HCT116 (cell line): ENCODE data around the gene BLOC1S3. TPM values are rescaled to one million over a fixed set of nuclear protein-coding genes. Genes with fewer than 3 reads are reported as not detected.

Experiments used
- ATAC-seq: fragments of 200-7000 bp; cut with Tn5 transposase; 2 replicates; pipeline ENCODE4 v1.9.1; 2020; ENCODE audit warnings: mild to moderate bottlenecking, moderate library complexity
- BruUV-seq: library from RNA; stranded (reverse); fragments of 400-500 nt; replicated peaks from 2 replicates; lab custom pipeline; 2021; lab: Mats Ljungman, UMichigan
- CTCF ChIA-PET: fragments of 300-600 bp; sonication (Branson Sonifier 250); formaldehyde crosslinking; loops from one replicate; lab custom pipeline; 2021; ENCODE audit warnings: antibody characterized with exemption; lab: Charles Lee
- POLR2A ChIA-PET: fragments of 300-600, 350-600 bp; sonication (Branson Sonifier 250); formaldehyde crosslinking; loops from one replicate; lab custom pipeline; 2021; ENCODE audit warnings: antibody characterized with exemption; lab: Charles Lee
- RAD21 ChIA-PET, 2 experiments: fragments of 300-600 bp; sonication (Branson Sonifier 250); formaldehyde crosslinking; loops; one replicate each; lab custom pipeline; 2023; ENCODE audit warnings: low total read pairs in 2 of 2; ENCODE audit not compliant: uncharacterized antibody in 2 of 2, unreplicated experiment in 2 of 2, low non-redundant PET in 1 of 2; lab: Charles Lee
- DNase-seq: peaks from one replicate; pipeline ENCODE4 v3.0.0-alpha.2; 2010; ENCODE audit warnings: low read depth, low spot score
- H2AFZ ChIP-seq: fragments of 200-600 bp; shearing (Covaris generic), sonication (generic); 2 replicates; pipeline ENCODE4 v1.6.1; 2017; ENCODE audit warnings: low read depth, mixed run types, mixed read lengths, antibody characterized with exemption, low read length; ENCODE audit not compliant: poor library complexity, severe bottlenecking
- H3K27ac ChIP-seq: 2 replicates; pipeline ENCODE4 v1.5.1; 2012; ENCODE audit warnings: low read depth, low read length
- H3K27me3 ChIP-seq: fragments of 200-600 bp; sonication (generic); 2 replicates; pipeline ENCODE4 v1.6.1; 2016; ENCODE audit warnings: mixed run types, low read length, mixed read lengths; ENCODE audit not compliant: insufficient read depth
- H3K36me3 ChIP-seq, 2 experiments: fragments of 200-500 bp in 1 of 2; fragments of 200-600 bp in 1 of 2; sonication (Bioruptor generic) in 1 of 2; sonication (generic) in 1 of 2; 2 replicates each; pipeline versions ENCODE4 v1.5.1 to v1.6.1; 2014 to 2016; ENCODE audit warnings: low read length in 2 of 2, inconsistent platforms in 1 of 2, mixed read lengths in 1 of 2, mixed run types in 1 of 2; ENCODE audit not compliant: insufficient read depth in 2 of 2, control insufficient read depth in 1 of 2
- H3K4me1 ChIP-seq, 2 experiments: fragments of 200-600 bp in 1 of 2; sonication (generic) in 1 of 2; 2 replicates each; pipeline versions ENCODE4 v1.5.1 to v1.6.1; 2012 to 2017; ENCODE audit warnings: low read length in 2 of 2, inconsistent platforms in 1 of 2, mild to moderate bottlenecking in 1 of 2, mixed read lengths in 1 of 2, mixed run types in 1 of 2, moderate library complexity in 1 of 2; ENCODE audit not compliant: insufficient read depth in 2 of 2, control insufficient read depth in 1 of 2
- H3K4me2 ChIP-seq: fragments of 200-600 bp; sonication (generic); 2 replicates; pipeline ENCODE4 v1.6.1; 2017; ENCODE audit warnings: mixed run types, low read length, mixed read lengths
- H3K4me3 ChIP-seq, 2 experiments: fragments of 200-600 bp in 1 of 2; sonication (generic) in 1 of 2; replicated peaks in 1 of 2; 2 replicates each; pipeline ENCODE4 v1.5.1; 2011 to 2016; ENCODE audit warnings: low read length in 2 of 2, control low read depth in 1 of 2, low read depth in 1 of 2, mild to moderate bottlenecking in 1 of 2, mixed read lengths in 1 of 2, mixed run types in 1 of 2
- H3K79me2 ChIP-seq: fragments of 200-600 bp; sonication (generic); 2 replicates; pipeline ENCODE4 v1.6.1; 2017; ENCODE audit warnings: mild to moderate bottlenecking, mixed run types, low read length, moderate library complexity, mixed read lengths; ENCODE audit not compliant: insufficient read depth
- H3K9ac ChIP-seq: fragments of 200-600 bp; sonication (generic); 2 replicates; pipeline ENCODE4 v1.6.1; 2016; ENCODE audit warnings: low read length, mixed read lengths
- H3K9me2 ChIP-seq: fragments of 200-600 bp; sonication (generic), shearing (Covaris generic); 2 replicates; pipeline ENCODE4 v1.6.1; 2017; ENCODE audit warnings: mixed run types, mild to moderate bottlenecking, moderate library complexity; ENCODE audit not compliant: insufficient read depth
- H3K9me3 ChIP-seq, 2 experiments: fragments of 200-500 bp in 1 of 2; fragments of 200-600 bp in 1 of 2; sonication (Bioruptor generic) in 1 of 2; sonication (generic) in 1 of 2; 2 replicates each; pipeline ENCODE4 v1.6.1; 2014 to 2017; ENCODE audit warnings: low read length in 2 of 2, mixed read lengths in 2 of 2, inconsistent platforms in 1 of 2, low read depth in 1 of 2, mild to moderate bottlenecking in 1 of 2, mixed run types in 1 of 2, moderate library complexity in 1 of 2; ENCODE audit not compliant: control insufficient read depth in 1 of 2, insufficient read depth in 1 of 2
- H4K20me1 ChIP-seq: fragments of 200-600 bp; sonication (generic), shearing (Covaris generic); 2 replicates; pipeline ENCODE4 v1.6.1; 2017; ENCODE audit warnings: mixed run types, mild to moderate bottlenecking, moderate library complexity; ENCODE audit not compliant: insufficient read depth
- EGR1 ChIP-seq: IDR thresholded peaks from 2 replicates; pipeline ENCODE4 v1.6.1; 2012; ENCODE audit warnings: low read depth
- ELF1 ChIP-seq: IDR thresholded peaks from 2 replicates; pipeline ENCODE4 v1.6.1; 2012; ENCODE audit warnings: low read depth, borderline replicate concordance
- EZH2phosphoT487 ChIP-seq: fragments of 200-600 bp; IDR thresholded peaks from 2 replicates; pipeline ENCODE4 v1.6.1; 2018; ENCODE audit warnings: antibody characterized with exemption, borderline replicate concordance
- POLR2A ChIP-seq: IDR thresholded peaks from 2 replicates; pipeline ENCODE4 v1.7.0; 2011; ENCODE audit warnings: borderline replicate concordance; ENCODE audit not compliant: insufficient read depth, insufficient read length; ENCODE audit errors: extremely low read depth
- RAD21 ChIP-seq: IDR thresholded peaks from 2 replicates; pipeline ENCODE4 v1.6.1; 2012; ENCODE audit warnings: low read depth, mild to moderate bottlenecking
- TCF7L2 ChIP-seq: IDR thresholded peaks from 2 replicates; pipeline ENCODE4 v1.7.0; 2011; ENCODE audit warnings: borderline replicate concordance, inconsistent platforms; ENCODE audit not compliant: insufficient read depth, insufficient read length; ENCODE audit errors: extremely low read depth
- ZNF274 ChIP-seq: fragments of 200-500 bp; sonication (Bioruptor generic); IDR thresholded peaks from 2 replicates; pipeline ENCODE4 v1.6.1; 2014; ENCODE audit warnings: mild to moderate bottlenecking, low read depth, low read length, inconsistent platforms
- intact Hi-C: fragments of 100-400 bp; cut with micrococcal nuclease; formaldehyde crosslinking; loops from 2 replicates; pipeline ENCODE4 v1.10.0; 2022
- total RNA-seq: library from RNA; stranded (reverse); gene quantifications from one replicate; pipeline ENCODE4 v1.2.1, GENCODE V29; 2021; ENCODE audit not compliant: unreplicated experiment
- TF ChIP-seq, protein P1 (sequence below), 3 experiments: fragments of 200-600 bp in 1 of 3; sonication (generic) in 1 of 3; IDR thresholded peaks in 2 of 3; conservative IDR thresholded peaks in 1 of 3; 2 replicates each; pipeline ENCODE4 v1.5.1; 2012 to 2017; ENCODE audit warnings: low read depth in 2 of 3, low read length in 2 of 3, antibody characterized with exemption in 1 of 3, borderline replicate concordance in 1 of 3, control low read depth in 1 of 3, mild to moderate bottlenecking in 1 of 3, mixed read lengths in 1 of 3, mixed run types in 1 of 3, moderate library complexity in 1 of 3; ENCODE audit not compliant: insufficient read depth in 1 of 3
- TF ChIP-seq, protein P2 (sequence below): IDR thresholded peaks from 2 replicates; pipeline ENCODE4 v1.6.1; 2012; ENCODE audit warnings: low read depth

BLOC1S3 gene
- total RNA-seq, 1 experiment from 2014 or later, result 12.2 TPM

GRCh38 chr19:45130888-45131615 lies 47.5 kb upstream of the BLOC1S3 start:
- POLR2A ChIA-PET, result no interaction called here
- no peaks in the 10 kb centered on the region for H4K20me1 ChIP-seq

More at GRCh38 chr19:45130888-45131615, 47.5 kb upstream of the BLOC1S3 start:
- Histone ChIP-seq H3K36me3 (no peaks in the 10 kb centered on the region), H3K9ac (no peak overlapping the region), H3K27ac (no peak overlapping the region), H3K4me2 (peak overlapping the region; percentile 40), H3K79me2 (peaks cover 58% of the 10 kb centered on the region), H3K9me2 (no peaks in the 10 kb centered on the region), H3K4me1 (peaks cover 12 to 20% of the 10 kb centered on the region in 2 experiments; a peak in 3 of 4 replicates), H2AFZ (no peak overlapping the region), H3K9me3 (no peaks in the 10 kb centered on the region), H3K4me3 (no peak overlapping the region), H3K27me3 (no peaks in the 10 kb centered on the region)
- intact Hi-C loops, result no loop called here
- DNase-seq (peak; percentile 19), ATAC-seq (peak; percentile 85)
- ChIA-PET RAD21 (interaction anchor here in 1 of 2 experiments (0.9 kb wide), 1 partner anchor 560 kb away, joined by 3 read pairs; no protein-coding TSS in a partner anchor), CTCF (interaction anchor here (0.6 to 1.5 kb wide), 5 partner anchors 13 to 47 kb away, joined by 3 to 4 read pairs (median 3); partner anchors contain the start of genes BLOC1S3, PPP1R37 and TRAPPC6A)
- no TSS peak for BruUV-seq
- TF ChIP-seq, protein P1, sequence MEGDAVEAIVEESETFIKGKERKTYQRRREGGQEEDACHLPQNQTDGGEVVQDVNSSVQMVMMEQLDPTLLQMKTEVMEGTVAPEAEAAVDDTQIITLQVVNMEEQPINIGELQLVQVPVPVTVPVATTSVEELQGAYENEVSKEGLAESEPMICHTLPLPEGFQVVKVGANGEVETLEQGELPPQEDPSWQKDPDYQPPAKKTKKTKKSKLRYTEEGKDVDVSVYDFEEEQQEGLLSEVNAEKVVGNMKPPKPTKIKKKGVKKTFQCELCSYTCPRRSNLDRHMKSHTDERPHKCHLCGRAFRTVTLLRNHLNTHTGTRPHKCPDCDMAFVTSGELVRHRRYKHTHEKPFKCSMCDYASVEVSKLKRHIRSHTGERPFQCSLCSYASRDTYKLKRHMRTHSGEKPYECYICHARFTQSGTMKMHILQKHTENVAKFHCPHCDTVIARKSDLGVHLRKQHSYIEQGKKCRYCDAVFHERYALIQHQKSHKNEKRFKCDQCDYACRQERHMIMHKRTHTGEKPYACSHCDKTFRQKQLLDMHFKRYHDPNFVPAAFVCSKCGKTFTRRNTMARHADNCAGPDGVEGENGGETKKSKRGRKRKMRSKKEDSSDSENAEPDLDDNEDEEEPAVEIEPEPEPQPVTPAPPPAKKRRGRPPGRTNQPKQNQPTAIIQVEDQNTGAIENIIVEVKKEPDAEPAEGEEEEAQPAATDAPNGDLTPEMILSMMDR (IDR thresholded peaks at IDR 0.05 in 2 of 3, conservative IDR thresholded peaks at IDR 0.05 in 1 of 3; ENCODE audit: borderline replicate concordance in 1 of 3, insufficient read depth in 1 of 3, low read depth in 2 of 3, low read length in 2 of 3), result peak; percentile 11 to 49 (median 48); a peak in 4 of 6 replicates
- TF ChIP-seq, protein P2, sequence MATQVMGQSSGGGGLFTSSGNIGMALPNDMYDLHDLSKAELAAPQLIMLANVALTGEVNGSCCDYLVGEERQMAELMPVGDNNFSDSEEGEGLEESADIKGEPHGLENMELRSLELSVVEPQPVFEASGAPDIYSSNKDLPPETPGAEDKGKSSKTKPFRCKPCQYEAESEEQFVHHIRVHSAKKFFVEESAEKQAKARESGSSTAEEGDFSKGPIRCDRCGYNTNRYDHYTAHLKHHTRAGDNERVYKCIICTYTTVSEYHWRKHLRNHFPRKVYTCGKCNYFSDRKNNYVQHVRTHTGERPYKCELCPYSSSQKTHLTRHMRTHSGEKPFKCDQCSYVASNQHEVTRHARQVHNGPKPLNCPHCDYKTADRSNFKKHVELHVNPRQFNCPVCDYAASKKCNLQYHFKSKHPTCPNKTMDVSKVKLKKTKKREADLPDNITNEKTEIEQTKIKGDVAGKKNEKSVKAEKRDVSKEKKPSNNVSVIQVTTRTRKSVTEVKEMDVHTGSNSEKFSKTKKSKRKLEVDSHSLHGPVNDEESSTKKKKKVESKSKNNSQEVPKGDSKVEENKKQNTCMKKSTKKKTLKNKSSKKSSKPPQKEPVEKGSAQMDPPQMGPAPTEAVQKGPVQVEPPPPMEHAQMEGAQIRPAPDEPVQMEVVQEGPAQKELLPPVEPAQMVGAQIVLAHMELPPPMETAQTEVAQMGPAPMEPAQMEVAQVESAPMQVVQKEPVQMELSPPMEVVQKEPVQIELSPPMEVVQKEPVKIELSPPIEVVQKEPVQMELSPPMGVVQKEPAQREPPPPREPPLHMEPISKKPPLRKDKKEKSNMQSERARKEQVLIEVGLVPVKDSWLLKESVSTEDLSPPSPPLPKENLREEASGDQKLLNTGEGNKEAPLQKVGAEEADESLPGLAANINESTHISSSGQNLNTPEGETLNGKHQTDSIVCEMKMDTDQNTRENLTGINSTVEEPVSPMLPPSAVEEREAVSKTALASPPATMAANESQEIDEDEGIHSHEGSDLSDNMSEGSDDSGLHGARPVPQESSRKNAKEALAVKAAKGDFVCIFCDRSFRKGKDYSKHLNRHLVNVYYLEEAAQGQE, result no peak
- TF ChIP-seq ELF1 (no peak), POLR2A (no peak), TCF7L2 (peak; percentile 70), EGR1 (peak; percentile 86), EZH2phosphoT487 (no peak), ZNF274 (no peak), RAD21 (peak; percentile 52)
- TF ChIP-seq, all 23 proteins: peak for 4
